ENCODE measurements around the gene PLPPR1. TPM values are rescaled to one million over a fixed set of nuclear protein-coding genes. Genes with fewer than 3 reads are reported as not detected.
"Not testable (repeated sequence)": the region's sequence is repeated elsewhere in the genome, so short reads cannot be mapped to it uniquely, and the experiment has no call there.

PLPPR1 gene
- total RNA-seq, 2 donors from 2014 or later = not detected

- ATAC-seq (replicated peaks in 1 of 2) (no peak), DNase-seq (no peak)
- no peaks in the 10 kb centered on the region for H3K9me3 Mint-ChIP-seq
- H3K4me1 Mint-ChIP-seq (ENCODE audit: low read depth) = no peaks in the 10 kb centered on the region
- peaks cover 13% of the 10 kb centered on the region for H3K27me3 Mint-ChIP-seq (ENCODE audit: low read depth)
- H3K36me3 Mint-ChIP-seq (ENCODE audit: insufficient read depth in 2 of 2) = no peaks in the 10 kb centered on the region
- H3K4me3 Mint-ChIP-seq = no peak overlapping the region
- no peak overlapping the region for H3K27ac Mint-ChIP-seq
Measured at GRCh38 chr9:101311191-101311590, 282.7 kb downstream of the PLPPR1 start.

- ATAC-seq (replicated peaks in 1 of 2) = peak; percentile 51 to 53
- no peaks in the 10 kb centered on the region for H3K4me1 Mint-ChIP-seq (ENCODE audit: low read depth)
- H3K27ac Mint-ChIP-seq = no peak overlapping the region
- H3K9me3 Mint-ChIP-seq = no peaks in the 10 kb centered on the region
- H3K36me3 Mint-ChIP-seq (ENCODE audit: insufficient read depth in 2 of 2) = no peaks in the 10 kb centered on the region
- peaks cover 19% of the 10 kb centered on the region for H3K27me3 Mint-ChIP-seq (ENCODE audit: low read depth)
- DNase-seq = peak in 1 of 2 donors; percentile 32
- no peak overlapping the region for H3K4me3 Mint-ChIP-seq
Measured at GRCh38 chr9:101311758-101312420, 283.4 kb downstream of the PLPPR1 start.

- Mint-ChIP-seq H3K36me3 (ENCODE audit: insufficient read depth in 2 of 2) (no peaks in the 10 kb centered on the region), H3K27ac (no peak overlapping the region), H3K9me3 (no peaks in the 10 kb centered on the region), H3K4me1 (ENCODE audit: low read depth) (no peaks in the 10 kb centered on the region), H3K4me3 (no peak overlapping the region), H3K27me3 (ENCODE audit: low read depth) (peaks cover 19% of the 10 kb centered on the region)
- ATAC-seq (replicated peaks in 1 of 2) (no peak), DNase-seq (no peak)
Measured at GRCh38 chr9:101312661-101313060, 284.1 kb downstream of the PLPPR1 start.

- ATAC-seq (replicated peaks in 1 of 2) = no peak
- no peak overlapping the region for H3K4me3 Mint-ChIP-seq
- DNase-seq = no peak
- H3K27ac Mint-ChIP-seq = no peak overlapping the region
- H3K4me1 Mint-ChIP-seq (ENCODE audit: low read depth) = no peaks in the 10 kb centered on the region
- H3K9me3 Mint-ChIP-seq = no peaks in the 10 kb centered on the region
- H3K27me3 Mint-ChIP-seq (ENCODE audit: low read depth) = peaks cover 18% of the 10 kb centered on the region
- no peaks in the 10 kb centered on the region for H3K36me3 Mint-ChIP-seq (ENCODE audit: insufficient read depth in 2 of 2)
Measured at GRCh38 chr9:101315112-101315450, 286.6 kb downstream of the PLPPR1 start.

- ATAC-seq (replicated peaks in 1 of 2) (no peak), DNase-seq (no peak)
- Mint-ChIP-seq H3K27ac (no peak overlapping the region), H3K4me1 (ENCODE audit: low read depth) (no peaks in the 10 kb centered on the region), H3K9me3 (no peaks in the 10 kb centered on the region), H3K36me3 (ENCODE audit: insufficient read depth in 2 of 2) (no peaks in the 10 kb centered on the region), H3K27me3 (ENCODE audit: low read depth) (peaks cover 21% of the 10 kb centered on the region), H3K4me3 (no peak overlapping the region)
Measured at GRCh38 chr9:101317735-101318134, 289.2 kb downstream of the PLPPR1 start.

GRCh38 chr9:101323129-101323528, 294.6 kb downstream of the PLPPR1 start:
- DNase-seq (no peak), ATAC-seq (replicated peaks in 1 of 2) (no peak)
- no peaks in the 10 kb centered on the region for H3K4me1 Mint-ChIP-seq (ENCODE audit: low read depth)
- no peaks in the 10 kb centered on the region for H3K36me3 Mint-ChIP-seq (ENCODE audit: insufficient read depth in 2 of 2)
- H3K27ac Mint-ChIP-seq = no peak overlapping the region
- peaks cover 0 to 5% of the 10 kb centered on the region in 2 donors for H3K9me3 Mint-ChIP-seq
- H3K27me3 Mint-ChIP-seq (ENCODE audit: low read depth) = peaks cover 13% of the 10 kb centered on the region
- H3K4me3 Mint-ChIP-seq = no peak overlapping the region

- Mint-ChIP-seq H3K9me3 (peaks cover 0 to 5% of the 10 kb centered on the region in 2 donors), H3K4me1 (ENCODE audit: low read depth) (no peaks in the 10 kb centered on the region), H3K36me3 (ENCODE audit: insufficient read depth in 2 of 2) (no peaks in the 10 kb centered on the region), H3K27ac (no peak overlapping the region), H3K4me3 (no peak overlapping the region), H3K27me3 (ENCODE audit: low read depth) (peaks cover 19% of the 10 kb centered on the region)
- DNase-seq (no peak), ATAC-seq (replicated peaks in 1 of 2) (no peak)
Measured at GRCh38 chr9:101324245-101324804, 295.8 kb downstream of the PLPPR1 start.

- peaks cover 14% of the 10 kb centered on the region for H3K27me3 Mint-ChIP-seq (ENCODE audit: low read depth)
- H3K4me3 Mint-ChIP-seq = no peak overlapping the region
- H3K4me1 Mint-ChIP-seq (ENCODE audit: low read depth) = no peaks in the 10 kb centered on the region
- peaks cover 0 to 5% of the 10 kb centered on the region in 2 donors for H3K9me3 Mint-ChIP-seq
- ATAC-seq (replicated peaks in 1 of 2) = no peak
- H3K27ac Mint-ChIP-seq = no peak overlapping the region
- no peaks in the 10 kb centered on the region for H3K36me3 Mint-ChIP-seq (ENCODE audit: insufficient read depth in 2 of 2)
- DNase-seq = no peak
Measured at GRCh38 chr9:101325053-101325452, 296.5 kb downstream of the PLPPR1 start.

GRCh38 chr9:101326035-101326434, 297.5 kb downstream of the PLPPR1 start:
- no peak for ATAC-seq (replicated peaks in 1 of 2)
- no peak overlapping the region for H3K27ac Mint-ChIP-seq

GRCh38 chr9:101326501-101326900, 298.0 kb downstream of the PLPPR1 start:
- H3K27me3 Mint-ChIP-seq (ENCODE audit: low read depth) = peaks cover 6% of the 10 kb centered on the region
- no peak for ATAC-seq (replicated peaks in 1 of 2)
- no peaks in the 10 kb centered on the region for H3K4me1 Mint-ChIP-seq (ENCODE audit: low read depth)
- H3K9me3 Mint-ChIP-seq = peaks cover 0 to 5% of the 10 kb centered on the region in 2 donors
- no peaks in the 10 kb centered on the region for H3K36me3 Mint-ChIP-seq (ENCODE audit: insufficient read depth in 2 of 2)
- H3K27ac Mint-ChIP-seq = no peak overlapping the region
- no peak overlapping the region for H3K4me3 Mint-ChIP-seq
- no peak for DNase-seq

More at GRCh38 chr9:101326035-101326434, 297.5 kb downstream of the PLPPR1 start:
- no peak for DNase-seq
- no peaks in the 10 kb centered on the region for H3K36me3 Mint-ChIP-seq (ENCODE audit: insufficient read depth in 2 of 2)
- peaks cover 9% of the 10 kb centered on the region for H3K27me3 Mint-ChIP-seq (ENCODE audit: low read depth)
- H3K4me3 Mint-ChIP-seq = no peak overlapping the region
- peaks cover 0 to 5% of the 10 kb centered on the region in 2 donors for H3K9me3 Mint-ChIP-seq
- H3K4me1 Mint-ChIP-seq (ENCODE audit: low read depth) = no peaks in the 10 kb centered on the region

- H3K9me3 Mint-ChIP-seq; H3K36me3 Mint-ChIP-seq (ENCODE audit: insufficient read depth in 2 of 2); ATAC-seq (replicated peaks in 1 of 2); H3K4me3 Mint-ChIP-seq; H3K4me1 Mint-ChIP-seq (ENCODE audit: low read depth); DNase-seq; H3K27me3 Mint-ChIP-seq (ENCODE audit: low read depth); H3K27ac Mint-ChIP-seq: not testable (repeated sequence)
Measured at GRCh38 chr9:101327422-101327909, 298.9 kb downstream of the PLPPR1 start.

- DNase-seq = no peak
- Mint-ChIP-seq H3K4me3 (no peak overlapping the region), H3K27me3 (ENCODE audit: low read depth) (peaks cover 18% of the 10 kb centered on the region), H3K27ac (no peak overlapping the region), H3K4me1 (ENCODE audit: low read depth) (no peaks in the 10 kb centered on the region), H3K36me3 (ENCODE audit: insufficient read depth in 2 of 2) (no peaks in the 10 kb centered on the region), H3K9me3 (peaks cover 0 to 1% of the 10 kb centered on the region in 2 donors)
- ATAC-seq (replicated peaks in 1 of 2) = no peak
Measured at GRCh38 chr9:101332362-101332761, 303.8 kb downstream of the PLPPR1 start.

GRCh38 chr9:101333490-101333889, 305.0 kb downstream of the PLPPR1 start:
- no peaks in the 10 kb centered on the region for H3K4me1 Mint-ChIP-seq (ENCODE audit: low read depth)
- no peak overlapping the region for H3K4me3 Mint-ChIP-seq
- no peak overlapping the region for H3K27ac Mint-ChIP-seq
- H3K9me3 Mint-ChIP-seq = no peaks in the 10 kb centered on the region
- H3K27me3 Mint-ChIP-seq (ENCODE audit: low read depth) = peaks cover 18% of the 10 kb centered on the region
- DNase-seq (no peak), ATAC-seq (replicated peaks in 1 of 2) (no peak)
- no peaks in the 10 kb centered on the region for H3K36me3 Mint-ChIP-seq (ENCODE audit: insufficient read depth in 2 of 2)

Measured in activated T-cell treated with anti-CD3 and anti-CD28 coated beads, Interleukin-2, amount 50 U/mL, for 72 hours (primary cell).